GM18520 (cell line): Measurements from ENCODE around the gene MSH2.
"Not testable (repeated sequence)": the region's sequence is repeated elsewhere in the genome, so short reads cannot be mapped to it uniquely, and the experiment has no call there.

Experiments
- ATAC-seq: cut with Tn5 transposase; IDR thresholded peaks from one replicate; pipeline ENCODE4 v1.9.1; 2021; ENCODE audit not compliant: unreplicated experiment

The MSH2 gene

GRCh38 chr2:47402805-47403608, at the start of gene MSH2:
Gene MSH2 (plus strand): TSS chr2:47403156. CDS start chr2:47403192, 36 bp downstream.
- ATAC-seq = peak; percentile 96

GRCh38 chr2:47354013-47354847, 48.7 kb upstream of the MSH2 start:
- ATAC-seq = no peak

GRCh38 chr2:47354848-47355204, 48.1 kb upstream of the MSH2 start:
- no peak for ATAC-seq

- ATAC-seq = no peak
Observed at GRCh38 chr2:47357483-47357882, 45.5 kb upstream of the MSH2 start.

GRCh38 chr2:47359375-47359868, 43.5 kb upstream of the MSH2 start:
- ATAC-seq = no peak

GRCh38 chr2:47360283-47360682, 42.7 kb upstream of the MSH2 start:
- ATAC-seq = no peak

- ATAC-seq = no peak
Observed at GRCh38 chr2:47360927-47361326, 42.0 kb upstream of the MSH2 start.

GRCh38 chr2:47361505-47362229, 41.3 kb upstream of the MSH2 start:
- ATAC-seq = not testable (repeated sequence)

- ATAC-seq = no peak
Observed at GRCh38 chr2:47373747-47374146, 29.2 kb upstream of the MSH2 start.

- no peak for ATAC-seq
Observed at GRCh38 chr2:47375307-47375706, 27.6 kb upstream of the MSH2 start.

- no peak for ATAC-seq
Observed at GRCh38 chr2:47379384-47379783, 23.6 kb upstream of the MSH2 start.

- no peak for ATAC-seq
Observed at GRCh38 chr2:47381408-47381807, 21.5 kb upstream of the MSH2 start.

- no peak for ATAC-seq
Observed at GRCh38 chr2:47386551-47386950, 16.4 kb upstream of the MSH2 start.

- no peak for ATAC-seq
Observed at GRCh38 chr2:47388888-47389287, 14.1 kb upstream of the MSH2 start.

- ATAC-seq = no peak
Observed at GRCh38 chr2:47389692-47390091, 13.3 kb upstream of the MSH2 start.

- ATAC-seq = no peak
Observed at GRCh38 chr2:47401789-47402554, 984 bp upstream of the MSH2 start.

- no peak for ATAC-seq
Observed at GRCh38 chr2:47402555-47402804, 476 bp upstream of the MSH2 start.

- ATAC-seq = no peak
Observed at GRCh38 chr2:47403609-47404193, 745 bp downstream of the MSH2 start.

- ATAC-seq = no peak
Observed at GRCh38 chr2:47404356-47404755, 1.4 kb downstream of the MSH2 start.

GRCh38 chr2:47405757-47406156, 2.8 kb downstream of the MSH2 start:
- ATAC-seq = no peak
